Measurements from ENCODE around the gene SPEM3. TPM values are rescaled to one million over a fixed set of nuclear protein-coding genes. Genes with fewer than 3 reads are reported as not detected.

SPEM3 gene
- total and polyA plus RNA-seq, 8 donors, result not detected

- intact Hi-C loops (cut with DNase I), result no loop called here
- WGBS, 2 donors, result 81 to 85% methylated on average over 6 of the region's 6 CpGs
- no peak for TF ChIP-seq CTCF (IDR thresholded peaks at IDR 0.05)
- H3K9me3 ChIP-seq, result no peaks in the 10 kb centered on the region
- FAIRE-seq (no peak), ATAC-seq (no peak), DNase-seq (no peak)
- H3K27ac ChIP-seq, result no peak overlapping the region
- H3K4me1 ChIP-seq, result no peaks in the 10 kb centered on the region
- no peaks in the 10 kb centered on the region for H3K27me3 ChIP-seq
- no peak overlapping the region for H3K4me3 ChIP-seq
- H3K36me3 ChIP-seq, result no peaks in the 10 kb centered on the region
Measured at GRCh38 chr17:7409716-7410115, 18.9 kb upstream of the SPEM3 start.

GRCh38 chr17:7410634-7411426 lies 17.8 kb upstream of the SPEM3 start:
- intact Hi-C loops (cut with DNase I), result no loop called here
- DNase-seq, result no peak
- 81 to 82% methylated on average over 25 of the region's 25 CpGs for WGBS, 2 donors
- TF ChIP-seq CTCF (IDR thresholded peaks at IDR 0.05), result no peak
- Histone ChIP-seq H3K4me1 (no peaks in the 10 kb centered on the region), H3K36me3 (no peaks in the 10 kb centered on the region), H3K27ac (no peak overlapping the region), H3K4me3 (no peak overlapping the region), H3K9me3 (no peaks in the 10 kb centered on the region), H3K27me3 (no peaks in the 10 kb centered on the region)
- FAIRE-seq, result no peak
- ATAC-seq, result no peak

GRCh38 chr17:7411427-7411750 lies 17.3 kb upstream of the SPEM3 start:
- H3K4me1 ChIP-seq, result no peaks in the 10 kb centered on the region
- ATAC-seq (no peak), FAIRE-seq (no peak), DNase-seq (no peak)
- TF ChIP-seq CTCF (IDR thresholded peaks at IDR 0.05), result no peak
- H3K27me3 ChIP-seq, result no peaks in the 10 kb centered on the region
- intact Hi-C loops (cut with DNase I), result no loop called here
- H3K9me3 ChIP-seq, result no peaks in the 10 kb centered on the region
- no peak overlapping the region for H3K27ac ChIP-seq
- no peak overlapping the region for H3K4me3 ChIP-seq
- 83 to 91% methylated on average over 8 of the region's 8 CpGs for WGBS, 2 donors
- H3K36me3 ChIP-seq, result no peaks in the 10 kb centered on the region

DNA sequence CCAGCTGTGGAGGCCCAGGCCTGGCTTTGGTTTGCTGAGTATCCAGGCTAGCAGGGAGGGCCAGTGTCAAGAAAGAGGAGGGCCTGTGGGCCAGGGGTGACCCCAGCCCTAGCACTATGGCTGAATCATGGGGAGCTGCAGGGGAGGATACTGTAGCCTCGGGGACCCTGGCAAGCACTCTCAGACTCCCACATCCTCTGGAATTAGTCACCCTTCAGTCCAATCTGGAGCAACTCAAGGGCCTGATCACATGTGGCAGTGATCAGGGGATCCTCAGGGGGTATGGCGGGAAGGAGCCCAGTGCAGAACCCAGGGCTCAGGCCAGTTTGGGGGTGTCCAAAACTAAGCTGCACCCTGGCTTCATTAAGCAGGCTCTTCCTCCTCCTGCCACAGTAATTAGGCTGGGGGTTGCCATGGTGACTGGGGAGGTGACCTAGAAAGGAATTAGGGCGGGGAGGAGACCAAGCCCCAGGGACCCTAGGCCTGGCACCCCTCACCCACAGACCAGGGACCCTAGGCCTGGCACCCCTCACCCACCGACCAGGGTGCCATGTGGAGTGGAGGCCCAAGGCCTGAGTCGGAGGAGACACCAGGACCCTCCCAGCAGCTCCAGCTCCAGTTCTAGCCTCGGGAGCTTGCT lies 15.2 kb upstream of the SPEM3 start:
- no peak for TF ChIP-seq CTCF (IDR thresholded peaks at IDR 0.05)
- H3K36me3 ChIP-seq, result no peaks in the 10 kb centered on the region
- H3K4me3 ChIP-seq, result no peak overlapping the region
- no peaks in the 10 kb centered on the region for H3K4me1 ChIP-seq
- no peak overlapping the region for H3K27ac ChIP-seq
- DNase-seq (no peak), FAIRE-seq (no peak), ATAC-seq (peak in 2 of 4 donors; percentile 18 to 33)
- H3K27me3 ChIP-seq, result no peaks in the 10 kb centered on the region
- no peaks in the 10 kb centered on the region for H3K9me3 ChIP-seq
- intact Hi-C loops (cut with DNase I), result no loop called here
- 76 to 81% methylated on average over 6 of the region's 6 CpGs for WGBS, 2 donors

DNA sequence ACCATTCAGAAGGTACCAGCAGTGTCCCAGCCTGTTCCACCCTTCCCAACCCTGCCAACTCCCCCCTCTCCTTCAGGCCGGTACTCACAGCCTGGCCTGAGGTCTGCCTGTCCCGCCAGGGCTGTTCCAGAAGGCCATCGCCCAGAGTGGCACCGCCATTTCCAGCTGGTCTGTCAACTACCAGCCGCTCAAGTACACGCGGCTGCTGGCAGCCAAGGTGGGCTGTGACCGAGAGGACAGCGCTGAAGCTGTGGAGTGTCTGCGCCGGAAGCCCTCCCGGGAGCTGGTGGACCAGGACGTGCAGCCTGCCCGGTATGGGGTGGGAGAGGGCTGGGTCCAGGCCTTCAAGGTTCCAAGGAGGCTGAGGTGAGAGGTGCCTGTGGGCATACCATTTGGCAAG lies 13.8 kb upstream of the SPEM3 start:
- Histone ChIP-seq H3K4me3 (no peak overlapping the region), H3K27ac (no peak overlapping the region), H3K36me3 (no peaks in the 10 kb centered on the region), H3K9me3 (no peaks in the 10 kb centered on the region), H3K4me1 (no peaks in the 10 kb centered on the region), H3K27me3 (no peaks in the 10 kb centered on the region)
- 78 to 83% methylated on average over 14 of the region's 14 CpGs for WGBS, 2 donors
- no peak for TF ChIP-seq CTCF (IDR thresholded peaks at IDR 0.05)
- intact Hi-C loops (cut with DNase I), result no loop called here
- FAIRE-seq (no peak), ATAC-seq (no peak), DNase-seq (no peak)
